ENCODE results near the gene PMIS2.

DNA sequence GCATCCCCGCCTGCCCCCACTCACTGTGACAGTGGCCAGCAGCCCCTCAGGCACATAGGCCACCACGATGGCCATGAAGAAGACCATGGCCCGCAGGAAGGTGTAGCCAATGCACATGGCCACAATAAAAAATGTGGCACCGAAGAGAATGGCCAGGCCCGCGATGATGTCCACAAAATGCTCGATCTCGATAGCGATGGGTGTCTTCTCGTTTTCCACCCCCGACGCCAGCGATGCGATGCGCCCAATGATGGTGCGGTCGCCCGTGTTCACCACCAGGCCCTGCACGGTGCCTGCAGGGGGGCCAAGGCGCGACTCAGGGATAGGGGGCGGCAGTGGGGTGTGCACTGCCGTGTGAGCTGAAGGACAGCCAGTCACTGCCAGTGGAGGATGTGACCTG is 26.2 kb upstream of the PMIS2 start:
- no peak for TF ChIP-seq POLR2AphosphoS5 (IDR thresholded peaks at IDR 0.05)
- TF ChIP-seq CTCF (IDR thresholded peaks at IDR 0.05): no peak
- no peak for TF ChIP-seq POLR2A (IDR thresholded peaks at IDR 0.05)

Data from suprapubic skin (tissue), 4 donors.